ENCODE data around the gene CPN2.

CPN2 gene

DNA sequence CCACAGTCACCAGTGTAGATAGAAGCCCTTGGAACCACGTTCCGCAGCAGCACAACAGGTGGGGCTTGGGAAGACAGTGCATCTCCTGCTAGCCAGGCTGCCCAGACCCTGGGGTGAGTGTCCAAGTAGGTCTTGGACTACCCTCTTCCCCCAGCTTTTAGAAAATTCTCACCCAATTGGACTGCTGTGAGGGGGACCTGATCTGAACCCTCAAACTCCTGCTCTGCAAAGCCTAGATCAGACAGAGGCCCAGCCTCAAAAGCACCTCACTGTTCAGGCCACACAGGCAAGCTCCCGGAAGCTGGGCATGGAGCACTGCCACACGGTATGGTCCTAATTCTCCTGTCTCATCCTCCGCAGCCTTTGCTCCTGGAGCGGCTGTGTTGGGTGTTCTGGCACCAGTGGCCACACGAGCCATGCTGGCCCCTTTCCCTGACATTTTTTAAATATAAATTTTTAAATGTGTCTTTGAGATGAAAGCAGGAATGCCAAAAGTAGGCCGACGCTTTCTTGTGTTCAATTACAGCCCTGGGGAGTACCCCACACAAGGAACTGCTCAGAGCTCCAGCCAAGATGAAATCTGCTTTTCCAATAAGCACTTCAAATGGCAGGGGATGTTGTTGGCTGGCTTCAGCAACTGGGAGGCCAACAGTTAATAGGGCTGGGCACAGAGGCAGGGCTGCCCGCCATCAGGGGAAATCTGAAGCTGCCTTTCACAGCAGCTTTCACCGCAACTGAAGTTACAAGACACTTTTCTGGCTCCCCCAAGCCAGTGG, 40.9 kb downstream of the CPN2 start:
- no peak for DNase-seq

- no peak for DNase-seq
Measured at GRCh38 chr3:194308601-194309449, 42.3 kb downstream of the CPN2 start.

GRCh38 chr3:194307849-194308248, 43.3 kb downstream of the CPN2 start:
- no peak for DNase-seq

DNA sequence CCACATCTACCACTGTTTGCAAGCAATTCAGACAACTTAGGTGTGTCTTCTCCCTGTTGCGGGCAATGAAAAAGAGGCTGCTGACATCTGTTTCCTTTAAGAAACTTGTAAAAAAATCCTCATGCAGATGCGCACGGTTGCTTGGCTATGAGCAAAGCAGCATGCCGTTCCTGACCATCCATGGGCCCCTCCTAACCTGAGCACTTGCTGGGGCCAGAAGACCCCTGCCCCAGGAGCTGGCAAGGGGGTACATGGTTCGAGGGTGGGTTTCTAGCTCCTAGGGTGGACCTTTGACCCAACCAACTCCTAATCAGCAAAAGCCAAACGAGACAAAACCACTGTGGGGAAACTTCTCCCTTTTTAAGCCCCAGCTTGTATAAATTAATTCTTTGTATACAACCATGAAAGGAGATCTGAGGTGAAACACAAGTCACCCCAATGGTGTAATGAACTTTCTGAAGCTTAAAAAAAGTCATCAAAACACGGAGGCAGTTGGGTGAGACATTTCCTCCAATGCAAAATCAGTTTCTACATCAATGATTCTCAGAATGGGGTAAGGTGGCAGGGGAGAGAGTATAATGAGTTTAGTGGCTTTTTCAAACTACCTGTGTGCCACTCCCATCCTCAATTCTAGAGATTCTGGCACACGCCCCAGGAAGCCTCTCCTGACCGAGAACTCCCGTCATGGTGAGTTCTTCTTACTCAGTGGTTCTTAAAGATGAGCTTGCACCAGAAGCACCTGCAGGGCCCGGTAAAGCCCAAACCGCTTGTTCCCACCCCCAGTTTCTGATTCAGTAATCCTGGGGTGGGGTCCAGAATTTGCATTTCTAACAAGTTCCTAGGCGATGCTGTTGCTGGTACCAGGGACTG, 44.1 kb downstream of the CPN2 start:
- DNase-seq: peak in 1 of 2 donors; percentile 29

- peak in 1 of 2 donors; percentile 37 for DNase-seq
Measured at GRCh38 chr3:194306109-194306686, 44.9 kb downstream of the CPN2 start.

GRCh38 chr3:194305356-194306108, 45.6 kb downstream of the CPN2 start:
- no peak for DNase-seq

DNA sequence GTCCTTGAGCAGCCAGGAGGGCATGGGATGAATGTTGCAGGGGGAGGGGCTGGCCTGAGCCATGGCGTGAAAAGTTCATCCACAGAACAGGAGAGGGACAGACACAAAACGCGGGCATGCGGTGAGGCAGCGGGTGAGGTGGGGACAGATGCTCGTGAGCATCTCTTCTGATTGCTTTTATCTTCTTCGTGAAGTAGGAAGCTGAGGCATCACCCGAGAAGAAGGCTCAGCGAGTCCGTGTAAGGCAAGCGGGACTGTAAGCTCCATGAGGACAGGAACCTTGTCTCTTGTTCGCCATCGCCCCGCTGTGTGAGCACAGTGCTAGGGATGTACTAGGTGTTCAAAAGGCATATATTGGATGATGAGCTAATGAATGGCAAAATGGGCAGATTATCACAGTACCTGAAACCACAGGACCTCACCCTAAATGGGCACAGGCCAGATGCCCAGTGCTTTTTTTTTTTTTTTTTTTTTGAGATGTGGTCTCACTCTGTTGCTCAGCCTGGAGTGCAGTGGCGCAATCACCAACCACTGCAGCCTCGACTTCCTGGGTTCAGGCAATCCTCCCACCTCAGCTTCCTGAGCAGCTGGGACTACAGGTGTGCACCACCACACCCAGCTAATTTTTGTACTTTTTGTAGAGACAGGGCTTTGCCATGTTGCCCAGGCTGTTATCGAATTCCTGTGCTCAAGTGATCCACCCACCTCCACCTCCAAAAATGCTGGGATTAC, 46.8 kb downstream of the CPN2 start:
- DNase-seq: no peak

DNA sequence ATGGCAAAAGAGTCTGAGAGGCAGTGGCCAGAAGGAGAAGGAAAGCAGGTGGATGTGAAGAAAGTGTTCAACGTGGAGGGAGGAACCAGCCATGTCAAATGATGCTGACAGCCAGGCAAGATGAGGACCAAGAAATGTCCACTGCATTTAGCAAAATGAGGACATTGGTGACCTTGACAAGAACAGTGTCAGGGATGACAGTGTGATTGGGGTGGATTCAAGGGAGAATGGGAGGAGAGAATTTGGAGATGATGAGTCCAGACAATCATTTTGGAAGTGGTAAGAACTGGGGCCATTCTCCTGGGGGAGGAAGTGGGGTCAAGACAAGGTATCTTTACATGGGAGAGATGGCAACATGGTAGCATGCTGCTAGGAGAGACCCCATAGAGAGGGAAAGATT, 47.4 kb downstream of the CPN2 start:
- no peak for DNase-seq

DNA sequence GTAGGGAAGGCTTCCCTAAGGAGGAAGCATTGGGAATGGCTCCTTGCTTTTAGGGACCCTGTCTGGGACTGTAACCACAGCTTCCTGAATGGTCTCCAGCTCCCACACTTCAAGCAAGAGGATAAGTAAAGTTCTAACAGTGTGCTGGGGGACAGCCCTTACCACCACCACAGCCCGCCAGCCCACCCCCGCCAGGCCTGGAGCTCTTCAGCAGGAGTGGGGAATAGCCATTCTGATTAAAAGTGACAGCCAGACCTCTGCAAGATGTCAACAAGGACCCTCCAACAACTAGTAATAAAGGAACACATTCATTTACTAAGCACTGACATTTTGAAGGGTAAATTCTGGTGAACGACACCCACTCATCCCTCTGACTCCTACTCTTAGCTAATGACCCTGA, 49.4 kb downstream of the CPN2 start:
- no peak for DNase-seq

- DNase-seq: no peak
Measured at GRCh38 chr3:194300936-194301335, 50.2 kb downstream of the CPN2 start.

DNA sequence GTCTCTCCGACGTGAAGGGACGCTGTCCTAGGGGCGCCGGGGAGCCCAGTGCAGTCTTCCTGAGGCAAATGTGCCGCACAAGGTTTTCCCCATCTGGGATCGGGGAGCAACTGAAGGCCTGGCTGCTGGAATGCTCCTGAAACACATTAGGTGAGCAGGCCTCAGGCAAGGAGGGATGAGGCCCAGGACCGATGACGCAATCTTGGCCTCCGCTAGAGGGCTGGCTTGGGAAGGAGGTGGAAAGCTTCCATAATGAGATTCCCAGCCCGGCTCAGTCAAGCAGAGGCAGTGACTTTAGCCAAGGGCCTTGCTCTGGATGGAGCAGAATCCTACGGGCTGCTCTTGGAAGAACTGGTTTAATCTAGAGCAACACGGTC, 50.8 kb downstream of the CPN2 start:
- DNase-seq: no peak

GRCh38 chr3:194298331-194299227, 52.5 kb downstream of the CPN2 start:
- DNase-seq: no peak

DNA sequence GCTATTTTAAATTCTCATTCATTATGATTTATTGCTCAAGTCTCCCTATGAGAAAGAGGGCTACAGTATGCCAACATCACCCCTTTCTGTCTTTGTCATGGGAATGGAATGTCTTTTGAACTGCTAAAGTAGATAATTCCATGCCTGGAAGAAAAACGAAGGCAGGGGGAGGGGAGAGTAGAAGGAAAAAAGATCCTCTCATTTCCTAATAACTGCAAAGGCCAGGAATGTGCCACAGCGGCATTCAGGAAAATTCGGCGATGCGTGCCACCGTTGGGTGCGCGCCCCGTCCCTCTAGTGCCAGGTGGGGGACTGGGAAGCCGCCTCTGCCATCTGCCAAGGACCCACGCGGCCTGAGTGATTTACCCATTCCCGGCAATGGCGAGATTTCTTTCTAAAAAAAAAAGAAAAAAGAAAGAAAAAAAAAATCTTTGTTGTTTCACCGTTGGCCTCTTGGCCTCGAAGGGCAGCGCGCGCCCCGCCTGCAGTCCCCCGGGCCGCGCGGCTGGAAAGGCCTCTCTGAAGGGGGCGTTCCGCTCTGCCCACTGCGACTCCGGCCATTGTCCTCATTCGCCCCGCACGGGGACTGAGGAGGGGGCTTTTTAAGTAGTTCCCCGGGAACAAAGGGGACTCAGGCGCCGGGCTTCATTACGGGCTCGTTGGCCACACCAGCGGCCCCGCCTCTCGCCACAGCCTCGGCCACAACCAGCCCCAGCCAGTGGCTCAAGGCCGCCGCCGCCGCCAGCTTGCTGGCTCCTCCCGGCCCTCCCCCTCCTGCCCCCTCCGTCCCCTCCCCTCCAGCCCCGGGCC, 54.5 kb downstream of the CPN2 start:
- no peak for DNase-seq

DNA sequence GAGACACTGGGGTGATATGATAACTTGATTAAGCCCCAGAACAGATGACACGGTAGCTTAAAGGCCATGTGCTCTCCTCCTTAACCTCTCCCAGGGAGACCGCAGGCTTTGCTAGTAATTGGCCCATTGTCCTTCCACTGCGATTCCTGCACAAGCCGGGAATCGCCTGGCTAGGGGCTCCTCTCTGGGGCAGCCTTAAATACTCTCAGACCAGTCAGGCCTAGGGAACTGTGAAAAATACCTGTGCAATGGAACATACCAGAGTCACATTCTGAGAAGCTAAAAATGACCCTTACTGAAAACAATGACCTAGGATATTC, 56.3 kb downstream of the CPN2 start:
- no peak for DNase-seq

DNA sequence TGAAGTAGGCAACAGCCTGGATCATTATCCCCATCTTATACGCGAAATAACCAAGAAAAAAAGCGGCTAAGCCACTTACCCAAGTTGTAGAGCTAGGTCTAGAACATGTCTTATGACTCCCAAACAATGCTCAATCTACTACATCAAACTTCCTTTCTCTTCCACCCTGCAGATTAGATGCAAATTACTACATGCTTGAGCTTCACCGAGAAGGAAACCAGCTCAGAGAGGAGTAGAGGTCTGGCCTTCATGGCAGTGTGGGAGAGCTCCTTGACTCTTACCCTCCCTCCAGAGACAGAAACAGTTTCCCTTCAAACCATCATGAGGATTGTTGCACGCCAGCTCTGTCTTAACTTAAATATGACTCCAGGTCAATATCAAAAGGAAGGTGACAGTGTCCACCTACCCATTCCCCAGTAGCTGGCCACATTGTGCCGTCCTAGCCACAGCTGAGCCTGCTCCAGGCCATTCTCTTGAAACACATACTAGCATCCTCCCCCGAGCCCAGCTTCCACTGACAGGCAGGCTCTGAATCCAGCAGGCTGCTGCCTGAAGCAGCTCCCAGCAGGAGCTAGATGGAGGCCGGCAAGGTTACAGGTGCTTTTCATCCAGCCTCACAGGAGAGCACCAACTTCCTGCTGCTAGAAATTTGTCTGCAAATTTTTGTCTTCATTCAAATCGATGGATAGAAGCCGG, 56.8 kb downstream of the CPN2 start:
- DNase-seq: no peak

- no peak for DNase-seq
Measured at GRCh38 chr3:194293546-194294198, 57.5 kb downstream of the CPN2 start.

- DNase-seq: no peak
Measured at GRCh38 chr3:194292331-194292730, 58.8 kb downstream of the CPN2 start.

Data from stimulated activated CD4-positive, alpha-beta T cell treated with anti-CD3 and anti-CD28 coated beads, Interleukin-2, amount 100 ng/mL, for 24 hours (primary cell).